Smooth muscle cell (in vitro differentiated cells): Measurements from ENCODE around the gene B3GALT6. TPM values are rescaled to one million over a fixed set of nuclear protein-coding genes. Genes with fewer than 3 reads are reported as not detected.
"Not testable (repeated sequence)": the region's sequence is repeated elsewhere in the genome, so short reads cannot be mapped to it uniquely, and the experiment has no call there.

Experiments used
- DNase-seq: peaks from one replicate; lab custom pipeline; 2025; ENCODE audit not compliant: unreplicated experiment; lab: John Stamatoyannopoulos, UW
- H2AFZ ChIP-seq: fragments of 200-600 bp; sonication (generic); 2 replicates; pipeline ENCODE4 v1.6.0; 2016; ENCODE audit warnings: antibody characterized with exemption, low read depth, mild to moderate bottlenecking
- H3F3A ChIP-seq: fragments of 200-600 bp; sonication (generic); 2 replicates; pipeline ENCODE4 v1.6.0; 2017; ENCODE audit warnings: antibody characterized with exemption, low read depth
- H3K27ac ChIP-seq: fragments of 200-600 bp; sonication (generic); 2 replicates; pipeline ENCODE4 v1.5.1; 2016; ENCODE audit warnings: low read depth, mild to moderate bottlenecking
- H3K27me3 ChIP-seq: fragments of 200-600 bp; sonication (generic); 2 replicates; pipeline ENCODE4 v1.6.1; 2016; ENCODE audit warnings: low read depth, mild to moderate bottlenecking
- H3K36me3 ChIP-seq: fragments of 200-600 bp; sonication (generic); 2 replicates; pipeline ENCODE4 v1.5.1; 2016; ENCODE audit warnings: low read depth
- H3K4me1 ChIP-seq: fragments of 200-600 bp; sonication (generic); 2 replicates; pipeline ENCODE4 v1.5.1; 2016; ENCODE audit warnings: low read depth
- H3K4me2 ChIP-seq: fragments of 200-600 bp; sonication (generic); 2 replicates; pipeline ENCODE4 v1.6.0; 2016; ENCODE audit warnings: mild to moderate bottlenecking
- H3K4me3 ChIP-seq: fragments of 200-600 bp; sonication (generic); 2 replicates; pipeline ENCODE4 v1.5.1; 2016; ENCODE audit warnings: mild to moderate bottlenecking
- H3K79me2 ChIP-seq: fragments of 200-600 bp; sonication (generic); 2 replicates; pipeline ENCODE4 v1.6.0; 2016; ENCODE audit warnings: low read depth, mild to moderate bottlenecking
- H3K9ac ChIP-seq: fragments of 200-600 bp; sonication (generic); 2 replicates; pipeline ENCODE4 v1.6.0; 2016; ENCODE audit warnings: low read depth
- H3K9me3 ChIP-seq: fragments of 200-600 bp; sonication (generic); replicated peaks from 2 replicates; pipeline ENCODE4 v1.5.1; 2016; ENCODE audit warnings: low read depth
- H4K20me1 ChIP-seq: fragments of 200-600 bp; sonication (generic); 2 replicates; pipeline ENCODE4 v1.6.0; 2016; ENCODE audit warnings: low read depth
- WGBS: methylation state at CpG from one replicate; pipeline ENCODE4 v1.1.7; 2016; ENCODE audit warnings: low lambda C conversion rate; 5-methylcytosine and 5-hydroxymethylcytosine counted together
- polyA plus RNA-seq: library from polyadenylated mRNA; unstranded; fragments of >200 nt; fragmentation: Nextera tagmentation; extraction: Ambion mirVana; gene quantifications from 2 replicates; pipeline ENCODE4 v1.2.1, GENCODE V29; 2016
- total RNA-seq: library from RNA; depleted of rRNA; stranded (reverse); fragments of >200 nt; gene quantifications from 2 replicates; pipeline ENCODE4 v1.2.3, GENCODE V29; 2014
- TF ChIP-seq, protein P1 (sequence below): fragments of 200-600 bp; sonication (generic); IDR thresholded peaks from 2 replicates; pipeline ENCODE4 v1.5.1; 2017; ENCODE audit warnings: borderline replicate concordance, mild to moderate bottlenecking, antibody characterized with exemption; ENCODE audit not compliant: insufficient read depth, poor library complexity, severe bottlenecking

The B3GALT6 gene
- total and polyA plus RNA-seq, 2 experiments from 2014 or later = 15.0 to 33.2 TPM

GRCh38 chr1:1189111-1189510 is 42.9 kb upstream of the B3GALT6 start:
- no peak overlapping the region for H3K9ac ChIP-seq
- no peak overlapping the region for H3K4me2 ChIP-seq
- no peak for DNase-seq
- no peak overlapping the region for H2AFZ ChIP-seq
- H3K36me3 ChIP-seq = no peaks in the 10 kb centered on the region
- 91% methylated on average over 5 of the region's 5 CpGs for WGBS
- TF ChIP-seq, protein P1, sequence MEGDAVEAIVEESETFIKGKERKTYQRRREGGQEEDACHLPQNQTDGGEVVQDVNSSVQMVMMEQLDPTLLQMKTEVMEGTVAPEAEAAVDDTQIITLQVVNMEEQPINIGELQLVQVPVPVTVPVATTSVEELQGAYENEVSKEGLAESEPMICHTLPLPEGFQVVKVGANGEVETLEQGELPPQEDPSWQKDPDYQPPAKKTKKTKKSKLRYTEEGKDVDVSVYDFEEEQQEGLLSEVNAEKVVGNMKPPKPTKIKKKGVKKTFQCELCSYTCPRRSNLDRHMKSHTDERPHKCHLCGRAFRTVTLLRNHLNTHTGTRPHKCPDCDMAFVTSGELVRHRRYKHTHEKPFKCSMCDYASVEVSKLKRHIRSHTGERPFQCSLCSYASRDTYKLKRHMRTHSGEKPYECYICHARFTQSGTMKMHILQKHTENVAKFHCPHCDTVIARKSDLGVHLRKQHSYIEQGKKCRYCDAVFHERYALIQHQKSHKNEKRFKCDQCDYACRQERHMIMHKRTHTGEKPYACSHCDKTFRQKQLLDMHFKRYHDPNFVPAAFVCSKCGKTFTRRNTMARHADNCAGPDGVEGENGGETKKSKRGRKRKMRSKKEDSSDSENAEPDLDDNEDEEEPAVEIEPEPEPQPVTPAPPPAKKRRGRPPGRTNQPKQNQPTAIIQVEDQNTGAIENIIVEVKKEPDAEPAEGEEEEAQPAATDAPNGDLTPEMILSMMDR = no peak
- H3K9me3 ChIP-seq = no peaks in the 10 kb centered on the region
- H4K20me1 ChIP-seq = no peaks in the 10 kb centered on the region
- no peaks in the 10 kb centered on the region for H3K27me3 ChIP-seq
- no peak overlapping the region for H3K4me3 ChIP-seq
- H3K27ac ChIP-seq = no peak overlapping the region
- H3K4me1 ChIP-seq = no peaks in the 10 kb centered on the region
- H3F3A ChIP-seq = no peaks in the 10 kb centered on the region
- no peaks in the 10 kb centered on the region for H3K79me2 ChIP-seq

- TF ChIP-seq, protein P1 = no peak
- Histone ChIP-seq H3K79me2 (no peaks in the 10 kb centered on the region), H3K27me3 (no peaks in the 10 kb centered on the region), H3K36me3 (no peaks in the 10 kb centered on the region), H2AFZ (no peak overlapping the region), H3F3A (no peaks in the 10 kb centered on the region), H3K27ac (no peak overlapping the region), H3K9ac (no peak overlapping the region), H3K9me3 (no peaks in the 10 kb centered on the region), H3K4me2 (no peak overlapping the region), H3K4me3 (no peak overlapping the region), H4K20me1 (no peaks in the 10 kb centered on the region), H3K4me1 (no peaks in the 10 kb centered on the region)
- DNase-seq = no peak
- 86% methylated on average over 11 of the region's 11 CpGs for WGBS
Observed at GRCh38 chr1:1191734-1192133, 40.3 kb upstream of the B3GALT6 start.

- H3K9ac ChIP-seq = no peak overlapping the region
- no peak overlapping the region for H3K27ac ChIP-seq
- TF ChIP-seq, protein P1 = no peak
- H4K20me1 ChIP-seq = no peaks in the 10 kb centered on the region
- no peaks in the 10 kb centered on the region for H3K79me2 ChIP-seq
- 80% methylated on average over 3 of the region's 3 CpGs for WGBS
- no peak overlapping the region for H3K4me2 ChIP-seq
- H3K9me3 ChIP-seq = no peaks in the 10 kb centered on the region
- no peaks in the 10 kb centered on the region for H3K4me1 ChIP-seq
- no peaks in the 10 kb centered on the region for H3K27me3 ChIP-seq
- no peak for DNase-seq
- no peak overlapping the region for H2AFZ ChIP-seq
- H3K36me3 ChIP-seq = no peaks in the 10 kb centered on the region
- no peak overlapping the region for H3K4me3 ChIP-seq
- no peaks in the 10 kb centered on the region for H3F3A ChIP-seq
Observed at GRCh38 chr1:1194723-1195122, 37.3 kb upstream of the B3GALT6 start.

DNA sequence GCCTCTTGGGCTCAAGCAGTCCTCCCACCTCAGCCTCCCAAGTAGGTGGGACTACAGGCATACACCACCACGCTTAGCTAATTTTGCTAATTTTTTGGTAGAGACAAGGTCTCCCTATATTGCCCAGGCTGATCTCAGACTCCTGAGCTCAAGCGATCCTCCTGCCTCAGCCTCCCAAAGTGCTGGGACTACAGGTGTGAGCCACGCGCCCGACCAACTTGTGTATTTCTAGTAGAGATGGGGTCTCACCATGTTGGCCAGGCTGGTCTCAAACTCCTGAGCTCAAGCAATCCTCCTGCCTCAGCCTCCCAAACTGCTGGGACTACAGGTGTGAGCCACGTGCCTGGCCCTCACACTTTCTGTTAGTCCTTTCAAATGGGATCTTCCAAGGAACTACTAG is 36.3 kb upstream of the B3GALT6 start:
- not testable (repeated sequence) for H3K4me3 ChIP-seq, H4K20me1 ChIP-seq, DNase-seq, H3K4me1 ChIP-seq, H3K9me3 ChIP-seq, H3F3A ChIP-seq, H3K36me3 ChIP-seq, H3K79me2 ChIP-seq, H3K9ac ChIP-seq, H3K27me3 ChIP-seq, H3K27ac ChIP-seq, H3K4me2 ChIP-seq, H2AFZ ChIP-seq
- WGBS = 86% methylated on average over 6 of the region's 6 CpGs
